OCI-LY1 (cell line): ENCODE measurements around the gene PTGDR.

Experiments used
- H2AFZ ChIP-seq: fragments of 200-600 bp; sonication (generic), shearing (Covaris generic); 2 replicates; pipeline ENCODE4 v1.6.0; 2014; ENCODE audit warnings: antibody characterized with exemption, mild to moderate bottlenecking, low read length
- H3F3A ChIP-seq: fragments of 200-600 bp; sonication (generic), shearing (Covaris generic); 2 replicates; pipeline ENCODE4 v1.6.0; 2014; ENCODE audit warnings: mild to moderate bottlenecking, antibody characterized with exemption, low read length, moderate library complexity; ENCODE audit not compliant: insufficient read depth
- H3K27ac ChIP-seq: fragments of 200-600 bp; sonication (generic); 2 replicates; pipeline ENCODE4 v1.5.1; 2014; ENCODE audit warnings: low read length, mixed run types, mild to moderate bottlenecking, low read depth; ENCODE audit not compliant: poor library complexity, severe bottlenecking
- H3K27me3 ChIP-seq: fragments of 200-600 bp; sonication (generic); 2 replicates; pipeline ENCODE4 v1.6.0; 2014; ENCODE audit warnings: antibody characterized with exemption, mild to moderate bottlenecking, low read length, moderate library complexity; ENCODE audit not compliant: insufficient read depth
- H3K36me3 ChIP-seq: fragments of 200-600 bp; sonication (generic); 2 replicates; pipeline ENCODE4 v1.6.1; 2014; ENCODE audit warnings: mild to moderate bottlenecking, antibody characterized with exemption, low read length, moderate library complexity, mixed read lengths; ENCODE audit not compliant: insufficient read depth
- H3K4me1 ChIP-seq: fragments of 200-600 bp; sonication (generic); 2 replicates; pipeline ENCODE4 v1.5.1; 2014; ENCODE audit warnings: mild to moderate bottlenecking, low read length, moderate library complexity; ENCODE audit not compliant: insufficient read depth, severe bottlenecking
- H3K4me2 ChIP-seq: fragments of 200-600 bp; sonication (generic), shearing (Covaris generic); 2 replicates; pipeline ENCODE4 v1.6.1; 2014; ENCODE audit warnings: low read length
- H3K4me3 ChIP-seq: fragments of 200-600 bp; sonication (generic); 2 replicates; pipeline ENCODE4 v1.5.1; 2014; ENCODE audit warnings: low read length, low read depth, mild to moderate bottlenecking, mixed read lengths; ENCODE audit not compliant: poor library complexity, severe bottlenecking
- H3K79me2 ChIP-seq: fragments of 200-600 bp; shearing (Covaris generic); 2 replicates; pipeline ENCODE4 v1.6.1; 2016; ENCODE audit warnings: mixed run types, low read length, mixed read lengths; ENCODE audit not compliant: insufficient read depth
- H3K9ac ChIP-seq: fragments of 200-600 bp; sonication (generic), shearing (Covaris generic); 2 replicates; pipeline ENCODE4 v1.6.1; 2014; ENCODE audit warnings: mild to moderate bottlenecking, low read length, mixed read lengths
- H3K9me2 ChIP-seq: fragments of 200-600 bp; sonication (generic), shearing (Covaris generic); 2 replicates; pipeline ENCODE4 v1.6.1; 2014; ENCODE audit warnings: low read depth, mild to moderate bottlenecking, low read length, mixed read lengths
- H3K9me3 ChIP-seq: fragments of 200-600 bp; shearing (Covaris generic); 2 replicates; pipeline ENCODE4 v1.6.1; 2014; ENCODE audit warnings: low read length, mixed read lengths
- H4K20me1 ChIP-seq: fragments of 200-600 bp; sonication (generic), shearing (Covaris generic); 2 replicates; pipeline ENCODE4 v1.6.0; 2016; ENCODE audit warnings: mild to moderate bottlenecking, low read length; ENCODE audit not compliant: insufficient read depth
- EZH2 ChIP-seq: fragments of 200-600 bp; sonication (generic), shearing (Covaris generic); IDR thresholded peaks from 2 replicates; pipeline ENCODE4 v1.8.0; 2017; ENCODE audit warnings: borderline replicate concordance, mixed run types, mild to moderate bottlenecking, antibody characterized with exemption, low read length, moderate library complexity, mixed read lengths
- TF ChIP-seq, protein P1 (sequence below): fragments of 200-600 bp; sonication (generic), shearing (Covaris generic); IDR thresholded peaks from 2 replicates; pipeline ENCODE4 v1.5.1; 2017; ENCODE audit warnings: mild to moderate bottlenecking, antibody characterized with exemption, low read length, moderate library complexity, mixed read lengths

The PTGDR gene

GRCh38 chr14:52222901-52223300 lies 44.6 kb upstream of the PTGDR start:
- Histone ChIP-seq H3K9ac (no peak overlapping the region), H4K20me1 (no peaks in the 10 kb centered on the region), H3K79me2 (no peaks in the 10 kb centered on the region), H3K36me3 (no peaks in the 10 kb centered on the region), H3K9me3 (no peaks in the 10 kb centered on the region), H2AFZ (no peak overlapping the region), H3K27ac (no peak overlapping the region), H3K4me2 (no peak overlapping the region), H3F3A (no peaks in the 10 kb centered on the region), H3K4me3 (no peak overlapping the region), H3K4me1 (no peaks in the 10 kb centered on the region), H3K27me3 (no peaks in the 10 kb centered on the region), H3K9me2 (no peaks in the 10 kb centered on the region)
- TF ChIP-seq EZH2 = no peak
- TF ChIP-seq, protein P1, sequence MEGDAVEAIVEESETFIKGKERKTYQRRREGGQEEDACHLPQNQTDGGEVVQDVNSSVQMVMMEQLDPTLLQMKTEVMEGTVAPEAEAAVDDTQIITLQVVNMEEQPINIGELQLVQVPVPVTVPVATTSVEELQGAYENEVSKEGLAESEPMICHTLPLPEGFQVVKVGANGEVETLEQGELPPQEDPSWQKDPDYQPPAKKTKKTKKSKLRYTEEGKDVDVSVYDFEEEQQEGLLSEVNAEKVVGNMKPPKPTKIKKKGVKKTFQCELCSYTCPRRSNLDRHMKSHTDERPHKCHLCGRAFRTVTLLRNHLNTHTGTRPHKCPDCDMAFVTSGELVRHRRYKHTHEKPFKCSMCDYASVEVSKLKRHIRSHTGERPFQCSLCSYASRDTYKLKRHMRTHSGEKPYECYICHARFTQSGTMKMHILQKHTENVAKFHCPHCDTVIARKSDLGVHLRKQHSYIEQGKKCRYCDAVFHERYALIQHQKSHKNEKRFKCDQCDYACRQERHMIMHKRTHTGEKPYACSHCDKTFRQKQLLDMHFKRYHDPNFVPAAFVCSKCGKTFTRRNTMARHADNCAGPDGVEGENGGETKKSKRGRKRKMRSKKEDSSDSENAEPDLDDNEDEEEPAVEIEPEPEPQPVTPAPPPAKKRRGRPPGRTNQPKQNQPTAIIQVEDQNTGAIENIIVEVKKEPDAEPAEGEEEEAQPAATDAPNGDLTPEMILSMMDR = no peak

DNA sequence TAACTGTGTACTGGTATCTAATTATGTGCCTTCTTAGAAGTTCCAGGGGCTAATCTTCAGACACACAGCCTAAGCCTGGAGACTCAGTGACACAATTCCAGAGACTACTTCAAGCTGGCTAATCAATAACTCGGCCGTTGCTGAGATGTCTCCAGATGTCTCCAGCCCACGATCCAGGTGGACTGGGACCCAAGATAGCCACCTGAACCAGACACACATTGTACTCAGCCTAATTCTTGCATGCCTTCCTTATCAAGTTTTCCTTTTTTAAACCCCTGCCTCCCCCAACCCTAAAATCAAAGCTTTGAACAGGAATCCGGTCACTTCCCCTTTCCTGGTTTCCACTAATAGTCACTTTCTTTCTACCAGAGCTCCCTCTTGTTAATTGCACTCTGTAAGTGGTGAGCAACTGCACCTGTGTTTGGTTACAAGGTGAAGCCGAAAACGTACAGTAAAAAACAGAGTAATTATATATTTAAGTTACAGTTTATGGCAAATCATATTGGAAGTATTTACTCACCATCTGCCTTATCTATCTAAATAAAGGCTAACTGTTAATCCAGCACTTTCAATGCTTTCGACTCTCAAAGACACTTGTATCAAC lies 39.8 kb upstream of the PTGDR start:
- Histone ChIP-seq H2AFZ (no peak overlapping the region), H3K4me1 (no peaks in the 10 kb centered on the region), H3K4me3 (no peak overlapping the region), H4K20me1 (no peaks in the 10 kb centered on the region), H3K9ac (no peak overlapping the region), H3K9me2 (no peaks in the 10 kb centered on the region), H3K9me3 (no peaks in the 10 kb centered on the region), H3K27ac (no peak overlapping the region), H3K27me3 (no peaks in the 10 kb centered on the region), H3K4me2 (no peak overlapping the region), H3F3A (no peaks in the 10 kb centered on the region), H3K79me2 (no peaks in the 10 kb centered on the region), H3K36me3 (no peaks in the 10 kb centered on the region)
- TF ChIP-seq, protein P1 = no peak
- TF ChIP-seq EZH2 = no peak

GRCh38 chr14:52233693-52234092 lies 33.8 kb upstream of the PTGDR start:
- no peaks in the 10 kb centered on the region for H4K20me1 ChIP-seq
- no peaks in the 10 kb centered on the region for H3K79me2 ChIP-seq
- no peaks in the 10 kb centered on the region for H3K4me1 ChIP-seq
- H3K9ac ChIP-seq = no peak overlapping the region
- no peak overlapping the region for H3K4me2 ChIP-seq
- no peaks in the 10 kb centered on the region for H3K36me3 ChIP-seq
- H3K4me3 ChIP-seq = no peak overlapping the region
- H2AFZ ChIP-seq = no peak overlapping the region
- no peaks in the 10 kb centered on the region for H3K27me3 ChIP-seq
- H3F3A ChIP-seq = no peaks in the 10 kb centered on the region
- no peaks in the 10 kb centered on the region for H3K9me2 ChIP-seq
- H3K27ac ChIP-seq = no peak overlapping the region
- TF ChIP-seq EZH2 = no peak
- TF ChIP-seq, protein P1 = no peak
- H3K9me3 ChIP-seq = no peaks in the 10 kb centered on the region
